HG02938 (cell line): ENCODE data around the gene TNFRSF12A.

Experiments used
- ATAC-seq: cut with Tn5 transposase; IDR thresholded peaks from one replicate; pipeline ENCODE4 v1.9.1; 2021; ENCODE audit warnings: mild to moderate bottlenecking, moderate library complexity; ENCODE audit not compliant: unreplicated experiment

The TNFRSF12A gene, protein sequence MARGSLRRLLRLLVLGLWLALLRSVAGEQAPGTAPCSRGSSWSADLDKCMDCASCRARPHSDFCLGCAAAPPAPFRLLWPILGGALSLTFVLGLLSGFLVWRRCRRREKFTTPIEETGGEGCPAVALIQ

DNA sequence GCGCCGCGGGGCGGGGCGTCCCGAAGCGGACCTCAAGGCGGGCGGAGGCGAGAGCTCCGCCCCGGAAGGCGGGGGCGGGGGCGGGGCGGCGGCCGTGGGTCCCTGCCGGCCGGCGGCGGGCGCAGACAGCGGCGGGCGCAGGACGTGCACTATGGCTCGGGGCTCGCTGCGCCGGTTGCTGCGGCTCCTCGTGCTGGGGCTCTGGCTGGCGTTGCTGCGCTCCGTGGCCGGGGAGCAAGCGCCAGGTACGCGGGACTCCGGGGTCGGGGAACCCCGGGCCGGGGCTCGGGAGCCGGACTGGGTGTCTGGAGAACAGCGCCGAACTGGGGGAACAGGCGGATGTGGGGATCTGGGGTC is at the start of gene TNFRSF12A:
TSS of gene TNFRSF12A (plus strand) at position 122 of the 357 bp plus-strand sequence. CDS start at position 152, 30 bp downstream.
- no peak for ATAC-seq

GRCh38 chr16:2970563-2970962 is 49.6 kb upstream of the TNFRSF12A start:
- ATAC-seq = no peak

GRCh38 chr16:2971134-2971984 is 48.8 kb upstream of the TNFRSF12A start:
- ATAC-seq = no peak

- no peak for ATAC-seq
These were observed 48.0 kb upstream of the TNFRSF12A start for GRCh38 chr16:2971985-2972784.

- no peak for ATAC-seq
These were observed 47.1 kb upstream of the TNFRSF12A start for GRCh38 chr16:2973093-2973492.

GRCh38 chr16:2973605-2974318 is 46.4 kb upstream of the TNFRSF12A start:
- no peak for ATAC-seq

DNA sequence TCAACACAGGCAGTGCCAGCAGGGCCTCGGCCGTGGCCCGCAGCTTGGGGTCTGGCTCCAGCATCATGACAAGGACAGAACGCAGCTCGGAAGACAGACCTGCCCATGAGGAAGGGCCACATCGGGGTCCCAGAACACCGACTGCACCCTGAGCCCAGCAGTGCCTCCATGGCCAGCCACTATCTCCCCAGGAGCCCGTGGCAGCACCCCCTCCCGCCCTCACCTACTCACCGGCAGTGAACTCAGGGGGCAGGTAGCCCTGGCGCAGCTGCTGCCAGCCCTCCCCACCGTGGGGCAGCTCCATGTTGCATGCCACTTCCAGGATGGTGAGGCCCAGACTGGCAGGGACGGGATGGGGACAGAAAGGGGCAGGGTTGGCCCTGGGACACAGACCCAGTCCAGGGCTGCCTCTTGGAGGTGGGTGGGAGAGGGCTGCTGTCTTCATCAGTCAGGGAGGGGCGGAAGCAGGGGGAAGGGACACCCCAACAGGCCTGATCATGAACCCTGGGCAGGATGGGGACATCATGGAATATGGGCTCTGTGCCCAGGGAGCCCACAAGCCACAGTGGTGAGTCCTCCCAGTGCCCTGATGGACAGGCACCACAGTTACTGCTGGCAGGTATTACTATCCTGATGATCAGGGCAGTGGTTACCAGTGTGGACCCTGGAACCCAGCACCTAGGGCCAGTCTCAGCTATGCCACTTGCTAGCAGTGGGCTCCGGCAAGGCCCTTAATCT is 45.7 kb upstream of the TNFRSF12A start:
- no peak for ATAC-seq

DNA sequence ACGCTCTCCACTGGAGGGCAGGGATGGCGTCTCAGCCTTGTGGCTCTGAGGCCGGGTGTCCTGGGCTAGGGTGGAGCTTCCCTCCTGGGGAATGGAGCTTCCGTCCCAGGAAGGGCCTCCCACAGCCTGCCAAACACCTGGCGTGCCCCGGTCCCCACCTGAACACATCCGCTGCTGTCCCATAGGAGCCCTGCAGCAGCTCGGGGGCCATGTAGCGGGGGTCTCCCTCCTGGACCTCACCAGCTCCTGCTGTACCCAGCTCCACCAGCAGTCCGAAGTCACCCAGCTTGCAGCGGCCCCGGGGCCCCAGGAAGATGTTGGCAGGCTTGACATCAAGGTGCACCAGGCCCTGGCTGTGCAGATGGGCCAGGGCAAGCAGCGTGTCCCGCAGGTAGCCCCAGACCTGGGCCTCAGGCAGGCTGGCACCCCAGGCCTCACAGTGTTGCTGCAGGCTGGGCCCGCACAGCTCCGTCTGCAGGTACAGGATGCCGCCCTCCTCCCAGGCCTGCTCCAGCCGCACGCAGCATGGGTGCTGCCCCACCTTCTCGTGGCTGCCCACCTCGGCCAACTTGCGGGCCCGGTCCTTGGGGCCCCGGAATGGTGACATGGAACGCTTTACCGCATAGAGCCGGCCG is 44.9 kb upstream of the TNFRSF12A start:
- no peak for ATAC-seq

DNA sequence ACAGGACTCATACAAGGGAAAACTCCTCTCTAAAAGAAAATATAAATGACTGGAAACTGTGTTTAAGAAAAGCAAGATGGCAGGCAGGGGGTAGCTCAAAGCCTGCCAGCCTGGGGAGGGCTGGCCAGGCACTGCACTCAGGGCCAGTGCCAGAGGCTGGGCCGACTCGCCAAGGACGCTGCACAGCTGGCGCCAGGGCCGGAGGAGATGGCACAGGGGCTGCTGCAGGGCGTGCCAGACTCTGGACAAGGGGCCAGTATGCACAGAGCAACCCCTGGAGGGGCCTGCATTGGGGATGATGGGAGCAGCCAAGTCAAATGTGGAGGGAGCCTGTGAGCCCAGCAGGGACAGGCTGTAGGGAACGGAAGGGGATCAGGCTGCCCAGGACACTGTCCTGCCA is 44.0 kb upstream of the TNFRSF12A start:
- ATAC-seq = no peak

DNA sequence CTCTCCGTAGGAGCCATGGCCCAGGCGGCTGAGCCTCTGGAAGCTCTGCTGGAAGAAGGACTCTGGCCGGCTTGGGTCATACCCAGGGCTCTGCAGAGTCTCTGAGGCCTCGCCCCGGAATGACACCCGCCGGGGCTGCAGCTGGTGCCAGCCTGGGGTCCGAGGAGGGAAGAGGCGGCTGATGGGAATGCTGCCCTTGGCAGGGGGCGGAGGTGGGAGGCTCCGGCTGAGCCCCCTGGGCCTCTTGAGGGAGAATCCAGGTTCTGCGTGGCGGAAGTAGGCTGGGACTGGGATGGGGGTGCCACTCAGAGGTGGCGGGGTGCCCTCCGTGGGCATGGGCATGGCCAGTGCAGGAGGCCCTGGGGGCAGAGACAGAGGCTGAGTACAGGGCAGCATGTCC is 43.5 kb upstream of the TNFRSF12A start:
- no peak for ATAC-seq

DNA sequence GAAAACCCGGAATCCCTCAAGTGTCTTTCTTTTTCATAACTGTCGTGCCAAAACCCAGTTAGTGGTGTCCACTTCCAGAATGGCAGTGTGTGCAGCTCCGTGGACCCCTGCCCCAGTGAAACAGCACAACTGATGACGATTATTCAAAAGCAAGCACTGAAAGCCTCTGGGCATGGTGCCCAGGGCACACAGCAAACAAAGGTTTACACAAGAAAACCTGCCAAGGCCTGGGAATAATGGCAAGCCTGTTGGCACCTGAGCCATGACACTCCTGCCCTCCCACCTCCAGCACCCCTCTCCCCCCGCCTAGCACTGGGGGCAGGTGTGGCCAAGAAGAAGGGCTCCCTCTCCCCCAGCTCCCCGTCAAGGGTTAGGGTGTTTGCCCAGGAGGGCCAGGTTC is 42.7 kb upstream of the TNFRSF12A start:
- no peak for ATAC-seq

DNA sequence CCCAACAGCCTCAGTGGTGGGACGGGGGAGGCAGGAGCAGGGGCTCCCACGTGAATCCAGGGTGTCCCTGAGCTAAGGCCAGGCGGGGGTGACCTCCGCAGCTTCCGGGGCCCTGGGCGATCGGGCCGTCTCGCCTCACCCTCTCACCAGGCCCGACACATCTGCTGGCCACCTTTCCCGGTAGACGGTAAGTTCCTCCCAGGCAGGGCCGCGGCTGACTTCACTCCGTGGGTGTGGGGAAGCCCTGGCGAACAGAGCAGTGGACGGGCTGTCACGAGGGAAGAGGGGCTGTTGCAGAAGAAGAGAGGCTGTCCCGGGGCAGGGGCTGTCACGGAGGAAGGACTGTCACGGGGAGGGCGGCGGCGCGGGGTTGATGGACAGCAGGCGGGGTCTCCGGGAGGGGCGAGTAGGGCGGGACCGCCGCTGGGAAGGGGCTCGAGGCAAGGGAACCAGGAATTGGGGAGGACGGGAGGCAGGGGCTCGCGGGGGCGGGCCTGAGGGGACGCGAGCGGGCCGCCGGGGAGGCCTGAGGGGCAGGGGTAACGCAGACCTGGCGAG is 40.4 kb upstream of the TNFRSF12A start:
- ATAC-seq = peak; percentile 12

DNA sequence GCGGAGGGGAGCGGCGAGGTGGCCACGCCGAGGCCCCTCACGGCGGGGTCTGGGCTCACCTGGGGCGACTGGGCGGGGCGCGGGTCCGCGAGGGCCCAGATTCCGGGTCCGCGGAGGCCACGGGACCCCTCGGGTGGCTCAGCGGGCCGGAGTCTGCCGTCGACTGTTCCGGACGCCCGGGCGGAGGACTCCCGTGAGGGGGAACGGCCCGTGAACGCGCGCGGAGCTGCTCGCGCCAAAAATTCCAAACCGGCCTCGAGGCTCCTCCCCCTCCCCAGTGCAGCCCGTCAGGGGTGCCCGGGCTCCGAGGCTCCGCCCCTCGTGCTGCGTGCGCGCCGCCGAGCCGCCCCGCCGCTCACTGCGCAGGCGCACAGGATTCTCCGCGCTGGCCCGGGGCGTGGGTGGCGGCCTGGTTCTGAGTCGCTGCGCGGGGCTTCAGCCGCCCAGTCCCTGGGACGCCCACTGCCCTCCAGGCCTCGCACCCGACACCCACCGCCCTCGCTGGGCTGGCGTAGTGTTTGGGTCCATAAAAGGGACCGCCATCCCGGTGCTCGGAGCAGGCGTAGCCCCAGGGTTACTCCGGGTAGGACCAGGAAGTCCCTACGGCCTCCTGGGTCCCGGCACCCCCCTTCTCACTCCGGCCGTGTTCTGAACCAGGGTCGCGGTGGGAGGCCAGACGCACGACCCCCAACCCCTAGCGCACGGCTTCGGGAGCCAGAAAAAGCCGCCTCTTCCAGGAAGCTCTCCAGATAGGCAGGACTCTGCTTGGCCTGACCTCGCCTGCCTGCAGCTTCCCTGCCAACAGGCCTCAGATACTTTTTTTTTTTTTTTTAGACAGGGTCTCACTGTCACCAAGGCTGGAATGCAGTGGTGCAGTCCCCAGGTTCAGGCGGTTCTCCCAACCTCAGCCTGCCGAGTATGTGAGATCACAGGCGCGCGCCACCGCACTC is 39.7 kb upstream of the TNFRSF12A start, which contains the start of gene PKMYT1:
TSS of gene PKMYT1 (minus strand) at position 220 of the 950 bp plus-strand sequence. CDS start 789 bp downstream, outside the sequence.
- peak; percentile 55 for ATAC-seq

DNA sequence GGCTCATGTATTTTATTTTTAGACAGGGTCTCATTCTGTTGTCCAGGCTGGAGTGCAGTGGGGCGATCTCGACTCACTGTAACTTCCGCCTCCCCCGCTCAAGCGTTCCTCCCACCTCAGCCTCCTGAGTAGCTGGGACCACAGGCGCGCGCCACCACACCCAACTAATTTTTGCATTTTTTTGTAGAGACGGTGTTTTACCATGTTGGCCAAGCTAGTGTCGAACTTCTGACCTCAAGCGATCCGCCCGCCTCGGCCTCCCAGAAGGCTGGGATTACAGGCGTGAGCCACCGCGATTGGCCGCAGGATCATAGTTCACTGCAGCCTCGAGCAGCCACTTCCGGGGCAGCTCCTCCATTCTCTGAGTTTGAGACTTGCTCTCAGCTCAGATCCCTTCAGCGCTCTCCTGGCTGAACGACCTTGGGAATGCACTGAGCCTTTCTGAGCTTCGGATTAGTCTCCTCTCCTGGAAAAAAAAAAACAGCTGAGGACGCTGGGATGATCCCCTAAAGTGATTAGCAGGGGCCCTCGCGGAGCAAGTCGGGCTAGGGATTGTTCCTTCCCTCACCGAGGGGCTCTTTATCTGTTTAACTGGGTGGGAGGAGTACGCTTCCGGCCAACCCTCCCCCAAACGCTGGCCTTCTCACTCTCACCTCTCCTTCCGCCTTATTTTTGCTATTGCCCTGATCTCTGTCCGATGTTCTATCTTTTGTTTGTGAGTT is 38.8 kb upstream of the TNFRSF12A start:
- no peak for ATAC-seq

DNA sequence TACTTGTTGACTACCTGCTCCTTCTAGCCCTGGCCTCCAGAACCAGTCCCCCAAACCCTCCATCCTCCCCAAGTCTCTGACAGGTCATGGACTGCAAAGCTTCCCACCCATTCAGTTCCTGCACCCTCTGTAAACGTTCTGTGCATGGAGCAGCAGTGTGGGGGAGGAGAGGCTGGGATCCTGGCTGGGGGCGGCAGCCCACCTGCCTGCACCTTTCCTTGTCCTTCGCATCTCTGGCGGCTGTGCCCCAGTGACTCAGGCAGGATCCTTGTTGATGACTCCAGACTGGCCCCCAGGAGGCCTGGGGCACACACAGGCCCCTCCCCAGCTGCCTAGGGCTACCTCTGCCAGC is 38.3 kb upstream of the TNFRSF12A start:
- ATAC-seq = no peak

- ATAC-seq = no peak
These were observed 37.8 kb upstream of the TNFRSF12A start for GRCh38 chr16:2982402-2982801.

DNA sequence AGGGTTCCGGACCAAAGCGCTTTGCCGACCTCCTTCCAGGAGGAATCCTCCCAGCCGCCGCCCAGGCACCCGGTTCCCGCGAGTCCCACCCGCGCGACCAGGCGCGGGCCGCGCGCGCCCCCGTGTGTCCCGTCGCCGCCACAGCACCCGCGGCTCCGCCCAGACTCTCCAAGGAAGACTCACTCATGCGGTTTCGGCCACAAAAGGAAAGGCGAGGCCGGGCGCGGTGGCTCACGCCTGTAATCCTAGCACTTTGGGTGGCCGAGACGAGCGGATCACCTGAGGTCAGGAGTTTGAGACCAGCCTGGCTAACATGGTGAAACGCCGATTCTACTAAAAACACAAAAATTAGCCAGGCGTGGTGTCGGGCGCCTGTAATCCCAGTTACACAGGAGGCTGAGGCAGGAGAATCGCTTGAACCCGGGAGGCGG is 36.4 kb upstream of the TNFRSF12A start:
- no peak for ATAC-seq

DNA sequence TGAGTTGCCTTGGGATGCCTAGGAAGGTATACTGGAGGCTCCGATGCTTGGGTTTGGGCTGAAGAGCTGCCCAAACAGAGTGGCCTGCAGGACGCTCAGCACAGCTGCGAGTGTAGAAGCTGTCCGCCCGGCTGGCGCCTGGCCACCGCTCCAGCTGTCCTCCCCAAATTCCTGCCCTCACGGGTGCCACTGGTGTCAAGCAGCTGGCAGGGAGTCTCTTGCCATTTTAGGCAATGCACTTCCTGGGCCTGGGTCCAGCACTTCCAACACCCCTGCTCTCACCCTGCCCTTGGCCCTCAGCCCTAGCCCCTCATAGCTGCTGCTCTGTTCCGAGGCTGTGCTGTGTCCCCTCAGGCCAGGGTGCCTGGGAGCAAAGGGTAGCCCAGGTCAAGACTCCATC is 34.7 kb upstream of the TNFRSF12A start:
- no peak for ATAC-seq
